Skin of body (tissue), 3 donors: Measurements from ENCODE around the gene TMPRSS11F. TPM values are rescaled to one million over a fixed set of nuclear protein-coding genes. Genes with fewer than 3 reads are reported as not detected.

Experiments used
- DNase-seq: peaks from one replicate; lab custom pipeline; 2025; lab: John Stamatoyannopoulos, UW
- small RNA-seq: library from RNA; depleted of rRNA; stranded (forward); fragments of <200 nt; gene quantifications from one replicate; pipeline ENCODE3, GENCODE V24; 2014; ENCODE audit warnings: low replicate concordance
- total RNA-seq: library from RNA; depleted of rRNA; stranded (reverse); fragments of >200 nt; gene quantifications from one replicate; pipeline ENCODE4 v1.2.3, GENCODE V29; 2014

Gene TMPRSS11F
- total RNA-seq, 1 donor from 2014 or later: 2.3 TPM

DNA sequence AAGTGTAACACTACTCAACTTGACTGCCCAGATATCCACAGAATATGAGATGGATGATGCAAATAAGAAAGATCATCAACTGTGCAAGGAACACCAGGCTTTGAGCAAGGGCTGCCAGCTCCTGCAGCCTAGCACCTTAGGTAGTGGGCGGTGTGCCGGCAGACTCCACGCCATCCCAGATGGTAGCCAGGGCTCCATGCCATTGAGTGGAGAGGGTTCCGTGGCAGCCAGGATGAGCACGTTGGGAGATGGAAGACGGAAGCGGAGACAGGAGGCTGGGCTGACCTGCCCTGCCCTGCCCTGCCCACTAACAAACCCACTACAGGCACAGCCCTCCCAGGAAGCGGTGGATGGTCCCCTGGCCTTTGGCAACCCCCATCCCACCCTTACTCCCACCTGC is 51.9 kb downstream of the TMPRSS11F start:
- no peak for DNase-seq

DNA sequence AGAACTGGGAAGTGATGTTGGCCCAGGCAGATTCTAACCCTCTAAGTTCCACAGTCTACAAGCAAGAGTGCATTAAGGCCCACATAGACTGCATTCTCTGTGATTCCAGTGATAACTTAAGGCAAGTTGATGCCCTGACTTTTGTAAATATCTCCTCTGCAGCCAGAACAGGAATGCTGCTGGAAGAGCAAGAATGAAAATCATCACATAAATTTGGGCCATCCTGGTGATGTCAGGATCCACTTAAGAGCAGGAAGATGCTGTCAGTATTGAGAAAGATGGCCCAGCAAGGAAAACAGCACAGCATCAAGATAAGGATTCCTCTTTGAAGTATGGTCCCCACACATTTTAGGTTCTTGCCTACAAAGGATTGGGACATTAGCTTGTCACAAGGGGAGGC is 52.4 kb downstream of the TMPRSS11F start:
- no peak for DNase-seq

DNA sequence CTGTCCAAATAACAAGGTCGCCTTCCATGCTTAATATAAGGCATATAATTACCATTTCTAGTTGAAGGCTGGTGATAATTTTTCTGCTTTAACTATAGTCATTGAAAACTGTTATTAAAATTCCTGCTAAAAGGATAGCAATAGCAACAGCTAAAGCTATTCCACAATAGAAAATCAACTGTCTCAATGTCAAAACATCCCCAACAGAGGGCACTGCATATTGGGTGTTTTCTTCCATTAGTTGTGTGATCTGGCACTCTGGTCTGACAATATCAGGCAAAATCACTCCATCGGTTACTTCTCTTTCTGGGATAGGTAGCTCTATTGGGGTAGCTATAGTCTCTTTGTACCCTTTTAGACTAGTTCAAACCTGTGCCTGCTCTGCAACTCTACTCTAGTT is 53.5 kb downstream of the TMPRSS11F start:
- DNase-seq: no peak

DNA sequence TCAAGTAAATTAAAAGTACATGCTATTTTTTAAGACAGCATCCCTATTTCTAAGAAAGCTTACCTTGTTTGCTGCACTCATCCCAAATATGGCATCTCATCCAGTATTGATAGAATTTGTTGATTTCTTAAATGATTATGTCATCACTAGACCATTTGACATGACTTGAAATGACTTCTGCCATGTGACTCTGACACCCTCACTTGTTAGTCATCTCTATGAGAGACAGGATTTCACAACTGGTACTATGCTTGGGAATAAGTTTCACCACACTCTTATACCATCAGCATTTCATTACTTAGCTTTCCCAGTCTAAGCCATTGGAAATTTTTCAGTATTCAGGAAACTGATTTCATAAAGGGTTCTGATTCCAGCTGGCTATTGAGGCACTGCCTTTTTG is 55.3 kb downstream of the TMPRSS11F start:
- no peak for DNase-seq

DNA sequence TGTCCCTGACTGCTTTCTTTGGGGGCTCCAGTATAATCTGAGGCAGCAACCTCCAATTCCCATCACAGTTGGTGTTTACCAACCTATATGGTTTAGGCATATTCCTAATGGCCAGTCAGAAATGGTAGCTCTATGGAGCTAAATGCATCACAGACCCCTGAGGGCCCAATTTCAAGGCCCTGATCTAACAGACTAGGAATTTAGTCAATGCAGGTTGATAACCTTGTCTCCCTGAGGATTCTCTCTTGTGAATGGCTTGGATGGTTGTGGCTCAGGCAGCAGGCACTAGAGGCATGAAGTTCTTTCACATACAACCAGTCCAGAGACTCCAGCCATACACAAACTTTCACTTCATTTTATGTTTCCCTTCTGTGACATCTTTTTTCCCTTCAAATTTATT is 59.4 kb downstream of the TMPRSS11F start:
- no peak for DNase-seq

- DNase-seq: no peak
Measured at GRCh38 chr4:68062501-68062900, 67.2 kb downstream of the TMPRSS11F start.

GRCh38 chr4:68038272-68038671 is 91.4 kb downstream of the TMPRSS11F start:
- no peak for DNase-seq

GRCh38 chr4:68021185-68021584 is 108.5 kb downstream of the TMPRSS11F start:
- no peak for DNase-seq

GRCh38 chr4:68011684-68012083 is 118.0 kb downstream of the TMPRSS11F start:
- no peak for DNase-seq

Small RNA genes lying within 50 kb of the gene (small RNA-seq; reads per million reads assigned to genes)
- not detected for gene RNU6-95P

Other genes starting within 250 kb of the TMPRSS11F start
- 0.79 TPM for gene TMPRSS11D, start 245.9 kb downstream of the TMPRSS11F start, total RNA-seq
- 0.10 TPM for gene TMPRSS11A, start 166.4 kb downstream of the TMPRSS11F start, total RNA-seq
- gene TMPRSS11B, start 115.8 kb upstream of the TMPRSS11F start, total RNA-seq: not detected
- 92.0 TPM for gene YTHDC1, start 220.2 kb upstream of the TMPRSS11F start, total RNA-seq